Naive B cell (primary cell): ENCODE results near the gene OCLN. TPM values are rescaled to one million over a fixed set of nuclear protein-coding genes. Genes with fewer than 3 reads are reported as not detected.
"Not testable (repeated sequence)": the region's sequence is repeated elsewhere in the genome, so short reads cannot be mapped to it uniquely, and the experiment has no call there.

Source experiments
- ATAC-seq, 2 donors: fragments of 150-1000 bp; cut with Tn5 transposase; 2 replicates each; pipeline ENCODE4 v1.10.0; 2021; ENCODE audit warnings: low read depth in 2 of 2, mild to moderate bottlenecking in 2 of 2, moderate library complexity in 2 of 2
- DNase-seq: peaks from one replicate; pipeline ENCODE4 v3.0.0; 2022
- H3K27ac Mint-ChIP-seq, 6 donors: one replicate each; pipeline ENCODE4 v1.8.0; 2020 to 2022; ENCODE audit warnings: mild to moderate bottlenecking in 6 of 6, mixed read lengths in 6 of 6, moderate library complexity in 5 of 6, inconsistent platforms in 2 of 6
- H3K27me3 Mint-ChIP-seq, 3 donors: one replicate each; pipeline ENCODE4 v1.8.0; 2021 to 2022; ENCODE audit warnings: mixed read lengths in 3 of 3, mild to moderate bottlenecking in 1 of 3
- H3K36me3 Mint-ChIP-seq, 2 donors: one replicate each; pipeline ENCODE4 v1.8.0; 2020 to 2022; ENCODE audit warnings: mixed read lengths in 2 of 2, inconsistent platforms in 1 of 2, mild to moderate bottlenecking in 1 of 2
- H3K4me1 Mint-ChIP-seq, 3 donors: one replicate each; pipeline ENCODE4 v1.8.0; 2020 to 2022; ENCODE audit warnings: mixed read lengths in 3 of 3, inconsistent platforms in 1 of 3, mild to moderate bottlenecking in 1 of 3, moderate library complexity in 1 of 3
- H3K4me3 Mint-ChIP-seq, 8 donors: one replicate each; pipeline ENCODE4 v1.8.0; 2020 to 2022; ENCODE audit warnings: mild to moderate bottlenecking in 8 of 8, mixed read lengths in 8 of 8, moderate library complexity in 8 of 8, inconsistent platforms in 2 of 8
- H3K9me3 Mint-ChIP-seq, 7 donors: one replicate each; pipeline ENCODE4 v1.8.0; 2020 to 2022; ENCODE audit warnings: mixed read lengths in 7 of 7, mild to moderate bottlenecking in 5 of 7, inconsistent platforms in 2 of 7, moderate library complexity in 1 of 7
- polyA plus RNA-seq, 6 donors: library from polyadenylated mRNA; unstranded; fragments of 300-500 nt; fragmentation: Illumina TruSeq; gene quantifications; one replicate each; pipeline ENCODE4 v1.2.3, GENCODE V29; 2021; ENCODE audit warnings: low read depth in 6 of 6

OCLN gene
- under 1 TPM in 3 of 6 donors, not detected in 3; 0.07 to 0.20 (median 0.11) TPM for polyA plus RNA-seq

- Mint-ChIP-seq H3K36me3 (no peaks in the 10 kb centered on the region), H3K27me3 (peaks cover 40 to 60% (median 54%) of the 10 kb centered on the region in 3 donors), H3K4me3 (peak within 1 kb of the TSS; percentile 65 to 85 (median 77)), H3K4me1 (peaks cover 0 to 21% (median 11%) of the 10 kb centered on the region in 3 donors), H3K9me3 (no peaks in the 10 kb centered on the region), H3K27ac (no peak within 1 kb of the TSS)
- ATAC-seq (peak; percentile 14 to 21), DNase-seq (no peak)
These were observed at the start of gene OCLN for GRCh38 chr5:69492391-69492922. TSS of gene OCLN (plus strand) at chr5:69492790. CDS start at chr5:69504245, 11,455 bp downstream.

- Mint-ChIP-seq H3K27me3 (peaks cover 0 to 8% (median 1%) of the 10 kb centered on the region in 3 donors), H3K4me1 (no peaks in the 10 kb centered on the region), H3K36me3 (no peaks in the 10 kb centered on the region), H3K4me3 (no peak overlapping the region), H3K27ac (peak overlapping the region in 1 of 6 donors; percentile 5), H3K9me3 (no peaks in the 10 kb centered on the region)
- DNase-seq (no peak), ATAC-seq (no peak)
These were observed 48.3 kb upstream of the OCLN start for GRCh38 chr5:69444127-69444754.

- Mint-ChIP-seq H3K4me3 (no peak overlapping the region), H3K36me3 (no peaks in the 10 kb centered on the region), H3K9me3 (no peaks in the 10 kb centered on the region), H3K27me3 (peaks cover 4 to 8% (median 5%) of the 10 kb centered on the region in 3 donors), H3K27ac (no peak overlapping the region), H3K4me1 (no peaks in the 10 kb centered on the region)
- DNase-seq (no peak), ATAC-seq (no peak)
These were observed 43.1 kb upstream of the OCLN start for GRCh38 chr5:69449511-69449910.

- Mint-ChIP-seq H3K9me3 (peaks cover 0 to 4% (median 0%) of the 10 kb centered on the region in 7 donors), H3K27ac (no peak overlapping the region), H3K27me3 (peaks cover 8 to 10% (median 8%) of the 10 kb centered on the region in 3 donors), H3K4me3 (no peak overlapping the region), H3K4me1 (no peaks in the 10 kb centered on the region), H3K36me3 (no peaks in the 10 kb centered on the region)
- DNase-seq (no peak), ATAC-seq (no peak)
These were observed 42.5 kb upstream of the OCLN start for GRCh38 chr5:69450116-69450515.

- H3K9me3 Mint-ChIP-seq, DNase-seq, H3K36me3 Mint-ChIP-seq, H3K4me3 Mint-ChIP-seq, H3K4me1 Mint-ChIP-seq, H3K27ac Mint-ChIP-seq, ATAC-seq: not testable (repeated sequence)
- peaks cover 8 to 10% (median 8%) of the 10 kb centered on the region in 3 donors for H3K27me3 Mint-ChIP-seq
These were observed 42.1 kb upstream of the OCLN start for GRCh38 chr5:69450527-69450926.

GRCh38 chr5:69451941-69452647, 40.5 kb upstream of the OCLN start:
- Mint-ChIP-seq H3K27ac (peak overlapping the region in 1 of 6 donors; percentile 52), H3K9me3 (peaks cover 0 to 10% (median 5%) of the 10 kb centered on the region in 7 donors), H3K4me3 (no peak overlapping the region), H3K36me3 (no peaks in the 10 kb centered on the region), H3K4me1 (no peaks in the 10 kb centered on the region), H3K27me3 (peaks cover 5 to 15% (median 8%) of the 10 kb centered on the region in 3 donors)
- ATAC-seq (no peak), DNase-seq (no peak)

GRCh38 chr5:69453487-69453886, 39.1 kb upstream of the OCLN start:
- H3K9me3 Mint-ChIP-seq: peaks cover 0 to 10% (median 5%) of the 10 kb centered on the region in 7 donors
- not testable (repeated sequence) for H3K4me1 Mint-ChIP-seq, ATAC-seq, H3K36me3 Mint-ChIP-seq, H3K4me3 Mint-ChIP-seq, H3K27ac Mint-ChIP-seq, DNase-seq
- peaks cover 0 to 16% (median 8%) of the 10 kb centered on the region in 3 donors for H3K27me3 Mint-ChIP-seq

- ATAC-seq: no peak
- H3K27me3 Mint-ChIP-seq: peaks cover 7 to 25% (median 8%) of the 10 kb centered on the region in 3 donors
- H3K4me1 Mint-ChIP-seq: no peaks in the 10 kb centered on the region
- H3K27ac Mint-ChIP-seq: no peak overlapping the region
- peaks cover 0 to 15% (median 7%) of the 10 kb centered on the region in 7 donors for H3K9me3 Mint-ChIP-seq
- H3K4me3 Mint-ChIP-seq: no peak overlapping the region
- no peak for DNase-seq
- H3K36me3 Mint-ChIP-seq: no peaks in the 10 kb centered on the region
These were observed 37.9 kb upstream of the OCLN start for GRCh38 chr5:69454460-69455249.

- H3K36me3 Mint-ChIP-seq, ATAC-seq: not testable (repeated sequence)
These were observed 37.1 kb upstream of the OCLN start for GRCh38 chr5:69455428-69455988.

GRCh38 chr5:69462170-69462569, 30.4 kb upstream of the OCLN start:
- H3K27me3 Mint-ChIP-seq: peaks cover 3 to 10% (median 8%) of the 10 kb centered on the region in 3 donors

More at GRCh38 chr5:69455428-69455988, 37.1 kb upstream of the OCLN start:
- H3K27ac Mint-ChIP-seq, H3K4me1 Mint-ChIP-seq, H3K4me3 Mint-ChIP-seq, DNase-seq: not testable (repeated sequence)
- peaks cover 7 to 25% (median 8%) of the 10 kb centered on the region in 3 donors for H3K27me3 Mint-ChIP-seq
- peaks cover 0 to 15% (median 7%) of the 10 kb centered on the region in 7 donors for H3K9me3 Mint-ChIP-seq

GRCh38 chr5:69466375-69466774, 26.2 kb upstream of the OCLN start:
- DNase-seq, H3K27me3 Mint-ChIP-seq, H3K4me1 Mint-ChIP-seq, ATAC-seq, H3K36me3 Mint-ChIP-seq, H3K27ac Mint-ChIP-seq, H3K4me3 Mint-ChIP-seq: not testable (repeated sequence)
- H3K9me3 Mint-ChIP-seq: peaks cover under 1 to 11% (median 6%) of the 10 kb centered on the region in 7 donors

More at GRCh38 chr5:69462170-69462569, 30.4 kb upstream of the OCLN start:
- Mint-ChIP-seq H3K27ac (no peak overlapping the region), H3K9me3 (peaks cover 0 to 18% (median 3%) of the 10 kb centered on the region in 7 donors), H3K4me3 (no peak overlapping the region), H3K36me3 (no peaks in the 10 kb centered on the region), H3K4me1 (no peaks in the 10 kb centered on the region)
- ATAC-seq (no peak), DNase-seq (no peak)

GRCh38 chr5:69467442-69468225, 25.0 kb upstream of the OCLN start:
- Mint-ChIP-seq H3K36me3 (no peaks in the 10 kb centered on the region), H3K4me3 (no peak overlapping the region), H3K27ac (no peak overlapping the region), H3K4me1 (peaks cover 0 to 4% (median 0%) of the 10 kb centered on the region in 3 donors), H3K27me3 (peaks cover 0 to 8% (median 0%) of the 10 kb centered on the region in 3 donors), H3K9me3 (peaks cover 3 to 13% (median 11%) of the 10 kb centered on the region in 7 donors)
- DNase-seq: no peak
- ATAC-seq: no peak
